NCI-H1048 (cell line): ENCODE results near the gene ENTPD8.

Source experiments
- DNase-seq: peaks from one replicate; lab custom pipeline; 2025; lab: John Stamatoyannopoulos, UW

ENTPD8 gene, protein sequence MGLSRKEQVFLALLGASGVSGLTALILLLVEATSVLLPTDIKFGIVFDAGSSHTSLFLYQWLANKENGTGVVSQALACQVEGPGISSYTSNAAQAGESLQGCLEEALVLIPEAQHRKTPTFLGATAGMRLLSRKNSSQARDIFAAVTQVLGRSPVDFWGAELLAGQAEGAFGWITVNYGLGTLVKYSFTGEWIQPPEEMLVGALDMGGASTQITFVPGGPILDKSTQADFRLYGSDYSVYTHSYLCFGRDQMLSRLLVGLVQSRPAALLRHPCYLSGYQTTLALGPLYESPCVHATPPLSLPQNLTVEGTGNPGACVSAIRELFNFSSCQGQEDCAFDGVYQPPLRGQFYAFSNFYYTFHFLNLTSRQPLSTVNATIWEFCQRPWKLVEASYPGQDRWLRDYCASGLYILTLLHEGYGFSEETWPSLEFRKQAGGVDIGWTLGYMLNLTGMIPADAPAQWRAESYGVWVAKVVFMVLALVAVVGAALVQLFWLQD

DNA sequence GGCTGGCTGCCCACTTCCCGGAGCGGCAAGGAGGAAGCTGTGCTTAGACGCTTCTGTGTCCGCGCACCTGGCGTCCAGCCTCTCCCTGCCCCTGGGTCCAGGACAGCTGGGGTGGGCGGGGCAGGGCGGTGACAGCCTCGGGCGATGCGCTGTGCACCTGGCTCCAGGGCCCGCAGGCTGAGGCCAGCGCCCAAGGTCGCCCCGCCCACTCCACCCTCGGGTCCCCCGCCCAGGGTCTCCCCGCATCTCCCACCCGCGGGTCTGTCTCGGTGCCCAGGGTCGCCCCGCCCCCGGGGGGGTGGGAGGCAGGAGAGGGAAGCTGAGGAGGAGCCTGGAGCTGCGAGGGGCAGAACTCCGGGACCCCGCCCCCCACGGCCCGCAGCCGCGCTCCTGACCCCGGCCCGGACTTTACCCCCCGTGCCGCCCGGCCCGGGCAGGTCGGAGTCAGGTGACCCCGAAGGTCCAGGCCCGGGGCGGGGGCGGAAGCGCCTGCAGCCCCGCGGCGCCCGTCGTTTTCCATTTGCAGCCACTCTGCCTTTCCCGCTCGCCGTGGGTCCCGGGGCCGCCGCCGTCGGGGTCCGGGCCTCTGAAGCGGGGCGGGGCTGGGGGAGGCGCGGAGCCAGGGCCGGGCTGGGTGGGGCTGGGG lies at the start of gene ENTPD8:
Gene ENTPD8, minus strand, starts transcription at position 69 of the 646 bp plus-strand sequence. CDS start 3,072 bp downstream, outside the sequence.
- no peak for DNase-seq

DNA sequence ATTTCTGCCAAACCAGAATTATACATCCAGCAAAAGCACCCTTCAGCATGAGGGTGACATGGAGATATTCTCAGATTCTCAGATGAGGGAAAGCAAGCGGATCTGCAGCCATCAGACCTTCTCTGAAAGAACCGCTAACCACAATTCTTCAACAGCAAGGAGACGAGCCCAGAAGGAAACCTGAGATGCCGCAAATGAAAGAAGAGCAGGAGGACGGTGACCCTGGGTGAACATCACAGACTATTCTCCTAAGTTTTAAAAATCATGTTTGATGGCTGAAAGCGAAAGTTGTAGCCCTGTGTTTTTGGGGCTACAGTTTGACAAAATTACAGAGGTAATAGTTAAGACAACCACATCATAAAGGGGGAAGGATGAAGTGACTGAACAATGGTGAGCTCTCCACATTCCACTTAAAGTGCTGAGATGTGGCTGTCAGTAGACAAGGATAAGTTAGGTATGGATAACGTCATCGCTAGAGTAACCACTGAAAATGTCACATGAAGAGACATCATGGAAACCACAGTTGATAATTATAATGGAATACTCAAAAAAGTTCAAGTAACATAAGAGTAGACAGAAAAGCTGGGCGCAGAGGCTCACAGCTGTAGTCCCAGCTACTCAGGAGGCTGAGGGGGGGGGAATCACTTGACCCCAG lies 49.5 kb upstream of the ENTPD8 start:
- DNase-seq, result no peak

DNA sequence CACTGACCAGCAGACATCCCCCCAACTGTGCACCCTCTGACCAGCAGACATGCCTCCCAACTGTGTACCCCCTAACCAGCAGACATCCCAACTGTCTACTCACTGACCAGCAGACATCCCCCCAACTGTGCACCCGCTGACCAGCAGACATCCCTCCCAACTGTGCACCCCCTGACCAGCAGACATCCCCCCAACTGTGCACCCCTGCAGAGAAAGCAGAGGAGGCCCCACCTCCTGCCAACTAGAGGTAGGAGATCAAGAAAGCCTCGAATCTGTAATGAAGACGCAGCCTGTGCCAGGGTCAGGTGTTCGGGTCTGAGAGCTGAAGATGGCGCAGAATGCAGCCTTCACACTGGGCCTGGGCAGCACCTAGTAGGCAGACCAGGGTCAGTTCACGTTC lies 47.7 kb upstream of the ENTPD8 start:
- no peak for DNase-seq

DNA sequence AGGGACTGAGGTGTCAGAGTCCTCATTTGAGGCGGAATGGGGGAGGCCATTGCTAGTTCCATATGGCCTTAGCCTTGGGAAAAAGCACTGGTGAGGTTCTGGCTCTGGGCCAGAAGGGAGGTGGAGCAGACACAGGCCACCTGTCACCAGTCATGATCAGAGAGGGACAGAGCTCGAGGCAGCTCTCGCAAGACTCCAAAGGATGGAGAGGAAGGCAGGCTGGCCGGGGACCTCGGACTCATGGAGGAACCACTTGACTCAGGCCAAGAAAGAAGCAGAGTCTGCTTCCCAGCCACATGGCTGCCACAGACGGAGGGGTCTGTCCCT lies 47.1 kb upstream of the ENTPD8 start:
- DNase-seq, result no peak

DNA sequence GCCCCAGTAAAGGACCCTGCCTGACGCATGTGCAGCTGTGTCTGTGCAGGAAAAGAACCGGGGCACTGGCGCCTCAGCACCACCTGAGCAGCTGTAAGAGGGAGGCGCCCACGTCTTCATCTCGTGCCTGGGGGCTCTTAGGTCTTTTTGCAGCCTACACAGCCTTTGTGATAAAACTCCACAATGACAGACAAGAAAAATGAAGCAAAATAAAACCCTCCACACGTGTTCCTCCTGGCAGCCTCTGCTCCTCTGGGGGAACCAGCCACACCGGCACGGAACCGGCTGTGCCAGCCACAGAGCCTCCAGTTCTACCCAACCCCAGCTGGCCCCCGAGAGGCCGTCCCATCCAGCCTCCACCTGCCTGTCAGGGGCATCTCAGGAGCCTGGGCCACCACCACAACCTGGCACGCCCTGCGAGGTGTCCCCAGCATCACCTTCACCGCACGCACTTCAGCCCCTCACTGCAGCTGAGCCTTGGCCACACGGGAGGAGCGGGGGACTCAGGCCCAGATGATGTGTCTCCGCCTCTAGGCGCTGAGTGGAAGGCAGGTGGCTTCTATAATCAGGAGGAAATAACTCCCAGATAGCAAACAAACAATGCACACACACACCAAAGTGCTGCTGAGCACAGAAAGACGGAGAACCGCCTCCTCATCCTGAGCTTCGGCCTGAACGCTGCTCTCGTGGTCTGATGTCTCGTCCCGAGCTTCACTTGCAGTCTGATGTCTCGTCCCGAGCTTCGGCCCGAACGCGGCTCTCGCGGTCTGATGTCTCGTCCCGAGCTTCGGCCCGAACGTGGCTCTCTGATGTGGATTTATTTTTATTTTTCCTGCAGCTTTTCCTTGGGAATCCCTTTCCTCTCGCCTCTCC lies 46.5 kb upstream of the ENTPD8 start:
- DNase-seq, result no peak

DNA sequence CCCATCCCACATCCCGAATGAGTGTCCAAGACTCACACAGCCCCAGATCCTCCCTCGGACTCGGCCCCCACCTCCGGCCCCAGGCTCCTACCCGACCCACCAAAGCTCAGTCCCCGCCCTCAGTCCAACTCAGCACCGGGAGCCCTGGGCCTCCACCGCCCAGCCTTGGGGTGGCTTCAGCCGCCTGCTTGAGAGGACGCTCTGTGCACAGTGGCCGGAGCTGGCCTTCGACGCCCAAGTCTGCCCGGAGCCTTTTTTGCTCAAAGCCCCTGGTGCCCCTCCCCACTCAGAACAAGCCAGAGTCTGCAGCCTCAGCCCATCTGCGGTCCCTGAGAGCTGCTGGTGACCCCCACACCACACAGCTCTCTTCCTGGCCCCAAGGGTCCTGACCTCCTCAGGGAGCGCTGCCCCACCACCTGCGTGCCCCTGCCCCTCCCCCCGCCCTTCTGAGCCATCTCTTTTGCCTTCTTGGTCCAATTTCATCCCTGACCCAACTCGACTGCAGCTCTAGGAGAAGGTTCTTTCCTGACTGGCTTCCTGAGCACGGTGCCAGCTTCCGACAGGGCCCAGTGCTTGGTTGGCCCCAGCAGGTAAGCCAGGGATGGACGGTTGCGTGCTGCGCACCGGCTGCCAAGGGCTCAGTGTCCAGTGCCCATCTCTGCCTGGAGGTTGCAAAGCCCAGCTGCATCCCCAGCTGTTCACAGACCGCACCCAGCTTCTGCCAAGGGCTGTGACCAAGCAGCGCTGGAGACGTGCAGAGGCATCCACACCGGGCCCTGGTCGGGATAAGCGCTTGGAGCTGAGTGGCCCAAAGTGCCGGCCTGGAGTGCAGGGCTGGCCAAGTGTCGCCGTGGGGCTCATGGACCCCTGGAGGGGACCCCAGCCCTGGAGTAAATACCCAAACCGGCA lies 45.6 kb upstream of the ENTPD8 start:
- no peak for DNase-seq

DNA sequence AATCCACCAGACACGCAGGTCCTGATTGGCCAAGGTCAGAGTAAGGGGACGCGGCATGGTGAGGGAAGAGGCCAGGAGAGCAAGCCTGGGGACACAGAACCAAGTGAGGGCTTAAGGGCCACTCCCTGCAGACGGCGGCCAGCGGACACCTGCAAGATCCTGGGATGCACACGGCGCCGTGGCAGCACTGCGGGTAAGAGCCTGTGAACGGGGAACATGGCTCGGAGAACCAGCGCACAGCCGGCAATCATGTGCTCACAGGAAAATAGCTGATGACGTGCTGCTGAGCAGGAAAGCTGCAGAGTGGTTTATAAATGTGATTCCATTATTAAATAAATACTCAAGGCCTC lies 45.0 kb upstream of the ENTPD8 start:
- DNase-seq, result no peak

DNA sequence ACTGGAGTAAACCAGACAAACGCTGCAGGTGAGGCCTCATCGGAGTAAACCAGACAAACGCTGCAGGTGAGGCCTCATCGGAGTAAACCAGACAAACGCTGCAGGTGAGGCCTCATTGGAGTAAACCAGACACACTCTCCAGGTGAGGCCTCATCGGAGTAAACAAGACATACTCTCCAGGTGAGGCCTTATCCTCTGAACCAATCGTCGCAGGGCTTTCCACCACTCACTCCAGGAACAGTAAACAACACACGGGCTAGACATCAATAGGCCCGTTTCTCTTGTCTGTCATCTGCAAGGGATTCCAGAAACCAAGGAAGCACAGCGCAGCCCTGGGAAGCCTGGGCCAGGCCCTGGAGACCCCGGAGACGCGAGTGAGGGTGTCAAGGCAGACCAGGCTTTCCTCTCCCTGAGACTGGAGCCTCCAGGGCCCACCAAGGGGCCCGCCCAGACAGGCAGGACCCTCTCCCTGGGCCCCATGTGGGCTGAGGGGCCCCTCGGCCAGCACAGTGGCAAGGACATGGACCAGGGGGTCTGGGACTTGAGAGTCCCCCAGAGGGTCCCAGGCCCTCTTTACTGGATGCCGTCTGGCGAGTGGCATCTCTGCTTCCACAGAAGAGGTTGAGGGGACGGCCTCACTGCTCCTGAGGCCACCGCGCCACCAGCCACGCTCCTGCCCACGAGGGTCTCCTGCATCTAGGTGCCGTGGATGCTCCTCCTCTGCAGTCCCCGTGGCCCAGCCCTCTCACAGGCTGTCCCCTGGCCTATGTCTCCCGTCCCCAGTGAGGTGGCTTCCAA lies 44.4 kb upstream of the ENTPD8 start:
- DNase-seq, result no peak

DNA sequence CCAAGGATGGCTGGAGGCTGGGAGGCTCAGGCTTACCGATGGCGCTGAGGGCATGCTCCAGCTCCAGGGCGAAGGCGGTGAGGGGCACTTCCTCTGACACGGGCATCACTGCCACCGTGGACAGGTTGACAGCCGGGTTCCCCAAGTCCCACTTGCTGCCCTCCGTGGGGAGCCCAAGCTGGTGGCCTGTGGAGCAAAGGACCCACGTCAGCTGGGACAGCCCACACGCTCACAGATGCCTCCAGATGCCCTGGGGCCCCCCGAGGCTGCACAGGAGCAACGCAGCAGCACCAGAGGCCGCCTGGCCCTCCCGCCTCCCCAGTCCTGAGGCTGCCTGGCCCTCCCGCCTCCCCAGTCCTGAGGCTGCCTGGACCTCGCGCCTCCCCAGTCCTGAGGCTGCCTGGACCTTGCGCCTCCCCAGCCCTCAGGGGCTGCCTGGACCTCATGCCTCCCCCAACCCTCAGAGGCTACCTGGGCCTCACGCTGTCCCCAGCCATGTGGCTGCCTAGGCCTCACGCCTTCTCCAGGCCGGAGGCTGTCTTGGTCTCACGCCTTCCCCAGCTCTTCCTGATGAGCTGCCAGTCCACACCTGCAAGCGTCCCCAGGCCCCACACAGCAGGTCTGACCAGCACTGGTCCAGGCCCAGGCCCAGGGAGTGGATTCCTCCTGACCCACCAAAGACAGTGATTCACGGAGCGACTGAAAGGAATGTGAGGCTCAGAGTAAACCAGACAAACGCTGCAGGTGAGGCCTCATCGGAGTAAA lies 43.6 kb upstream of the ENTPD8 start:
- no peak for DNase-seq

DNA sequence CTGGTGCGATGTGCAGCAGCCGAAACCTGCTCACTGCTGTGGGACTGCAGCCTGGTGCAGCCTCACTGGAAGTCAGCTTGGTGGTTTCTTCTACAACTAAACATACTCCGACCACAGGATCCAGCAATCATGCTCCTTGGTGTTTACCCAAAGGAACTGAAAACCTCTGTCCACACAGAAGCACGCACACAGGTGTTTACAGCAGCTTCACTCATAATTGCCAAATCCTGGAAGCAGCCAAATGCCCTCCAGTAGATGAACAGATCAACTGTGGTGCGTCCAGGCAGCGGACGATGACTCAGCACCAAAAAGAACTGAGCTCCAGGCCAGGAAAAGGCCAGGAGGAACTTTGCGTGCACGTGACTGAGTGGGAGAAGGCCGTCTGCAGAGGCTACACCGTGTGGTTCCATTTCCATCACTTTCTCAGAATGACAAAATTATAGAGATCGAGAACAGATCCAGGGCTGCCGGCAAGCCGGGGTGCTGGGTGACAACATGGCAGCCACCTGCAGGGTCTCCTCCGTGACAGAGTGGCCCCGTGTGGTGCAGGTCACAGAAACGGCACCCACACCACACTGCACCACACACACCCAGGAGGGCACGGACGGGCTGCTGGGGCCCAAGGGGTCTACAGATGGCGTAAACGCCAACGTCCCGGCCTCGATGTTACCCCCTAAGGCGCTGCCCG lies 41.1 kb upstream of the ENTPD8 start:
- DNase-seq, result no peak

DNA sequence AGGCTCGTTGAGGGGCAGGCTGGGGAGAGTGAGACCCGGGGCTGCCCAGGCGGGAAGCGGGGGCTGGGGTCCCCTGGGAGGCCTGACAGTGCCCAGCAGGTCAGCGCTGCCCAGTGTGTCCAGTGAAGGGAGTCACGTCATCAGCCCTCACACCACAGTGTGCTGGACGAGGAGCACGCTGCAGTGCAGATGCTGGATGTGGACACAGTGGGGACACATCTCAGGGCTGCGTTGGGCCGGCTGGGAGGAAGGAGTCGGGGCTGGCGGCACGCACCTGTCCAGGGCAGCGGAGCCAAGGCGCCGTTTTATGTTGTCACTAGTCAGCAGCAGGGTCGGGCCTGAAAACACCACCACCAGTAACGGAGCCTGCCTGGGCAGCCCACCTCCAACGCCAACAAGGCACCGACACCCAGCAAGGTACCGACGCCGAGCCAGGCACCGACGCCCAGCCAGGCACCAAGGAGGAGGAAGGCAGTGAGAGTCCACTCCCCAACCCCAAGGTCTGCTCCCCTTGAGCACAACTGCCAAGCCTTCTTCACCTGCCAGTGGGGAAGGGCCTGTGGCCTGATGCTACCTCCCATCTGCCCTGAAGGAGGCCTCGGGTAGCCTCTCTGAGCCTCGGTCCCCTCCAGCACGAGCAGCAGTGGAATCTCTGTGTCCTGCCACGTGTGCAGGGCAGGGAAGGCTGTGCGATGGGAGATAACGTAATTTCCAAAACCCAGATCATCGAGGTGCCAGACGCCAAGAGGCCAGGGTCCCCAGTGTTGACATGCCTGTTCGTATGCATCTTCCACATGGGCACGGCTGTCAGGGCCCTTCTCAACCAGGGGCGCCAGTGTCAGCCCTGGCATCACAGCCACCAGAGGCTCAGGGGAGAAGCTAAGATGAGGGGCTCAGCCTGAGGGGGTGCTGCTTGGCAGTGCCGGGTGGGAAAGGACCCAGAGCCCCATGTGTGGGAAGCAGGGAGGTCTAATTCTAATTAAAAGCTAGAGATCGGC lies 39.8 kb upstream of the ENTPD8 start:
- DNase-seq, result no peak

DNA sequence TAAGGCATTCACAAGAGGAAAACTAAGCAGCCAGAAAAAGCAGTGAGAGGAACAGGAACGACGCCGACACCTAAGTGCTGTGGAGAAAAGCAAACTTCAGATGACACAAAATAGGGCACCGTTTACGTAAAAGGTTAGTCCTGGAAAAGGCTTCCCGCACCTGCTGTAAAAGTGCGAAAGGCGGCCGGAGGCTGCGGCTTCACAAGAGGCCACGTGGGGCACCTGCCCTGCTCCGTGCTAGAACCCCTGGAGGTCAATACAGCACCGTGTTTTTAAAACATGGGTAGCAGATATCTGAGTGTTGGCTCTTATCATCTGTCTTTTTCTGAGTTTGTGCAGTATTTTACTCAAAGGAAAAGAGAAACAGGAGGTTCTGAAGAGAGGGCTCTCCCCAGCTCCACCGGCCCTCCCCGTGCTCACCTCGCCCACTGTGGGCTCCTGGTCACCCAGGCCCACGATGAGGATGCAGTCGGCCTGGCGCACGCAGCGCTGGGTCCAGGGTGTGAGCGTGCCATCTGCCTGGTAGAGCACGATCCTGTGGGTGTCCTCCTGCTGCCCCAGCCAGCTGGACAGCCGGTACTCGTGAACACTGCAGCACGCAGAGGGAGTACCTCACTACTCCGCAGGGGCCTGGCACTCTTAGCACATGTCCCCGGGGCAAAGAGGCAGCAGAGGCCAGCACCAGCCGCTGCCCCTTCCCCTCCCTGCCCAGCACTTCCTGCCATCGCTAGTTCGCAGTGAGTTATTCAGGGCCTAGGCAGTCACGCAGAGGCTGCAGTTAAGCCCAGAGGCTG lies 38.9 kb upstream of the ENTPD8 start:
- DNase-seq, result no peak

DNA sequence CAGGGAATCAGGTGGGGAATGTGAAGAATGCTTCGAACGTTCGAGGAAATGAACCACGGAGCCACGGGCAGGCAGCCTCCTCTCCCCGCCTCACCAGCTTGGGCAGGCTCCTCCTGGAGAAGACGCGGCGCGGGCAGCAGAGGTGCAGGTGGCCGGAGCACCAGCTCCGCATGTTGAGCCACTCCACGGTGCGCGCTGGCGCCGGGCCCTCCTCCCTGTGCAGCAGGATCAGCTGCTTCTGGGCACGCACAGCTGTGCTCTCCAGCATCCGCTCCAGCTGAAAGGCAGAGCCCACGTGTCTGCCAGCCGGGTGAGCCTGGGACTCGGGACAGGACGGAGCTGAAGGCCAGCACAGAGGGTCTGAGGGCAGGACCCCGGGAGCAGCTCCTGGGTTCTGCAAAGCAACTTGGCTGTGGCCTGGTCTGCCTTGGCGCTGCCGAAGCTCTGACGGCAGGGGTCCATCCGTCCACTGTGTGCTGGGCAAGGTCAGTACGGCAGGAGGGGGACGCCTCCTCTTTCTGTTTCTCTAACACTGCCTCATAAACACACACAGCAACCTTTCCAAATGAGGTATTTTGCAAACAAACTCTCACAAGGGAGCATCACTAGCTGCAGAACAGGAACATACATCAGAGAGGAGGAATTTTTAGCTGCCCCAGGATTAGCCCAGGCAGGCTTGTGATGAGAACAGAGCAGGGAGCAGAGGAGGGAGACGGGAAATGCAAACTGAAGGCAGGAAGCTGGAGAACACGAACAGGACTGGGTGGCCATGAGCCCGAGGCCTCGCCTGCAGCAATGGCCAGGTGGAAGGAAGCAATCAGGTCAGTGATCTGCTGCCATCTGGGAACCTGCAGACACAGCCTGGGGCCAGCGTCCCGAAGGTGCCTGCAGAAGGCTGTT lies 38.1 kb upstream of the ENTPD8 start:
- no peak for DNase-seq

DNA sequence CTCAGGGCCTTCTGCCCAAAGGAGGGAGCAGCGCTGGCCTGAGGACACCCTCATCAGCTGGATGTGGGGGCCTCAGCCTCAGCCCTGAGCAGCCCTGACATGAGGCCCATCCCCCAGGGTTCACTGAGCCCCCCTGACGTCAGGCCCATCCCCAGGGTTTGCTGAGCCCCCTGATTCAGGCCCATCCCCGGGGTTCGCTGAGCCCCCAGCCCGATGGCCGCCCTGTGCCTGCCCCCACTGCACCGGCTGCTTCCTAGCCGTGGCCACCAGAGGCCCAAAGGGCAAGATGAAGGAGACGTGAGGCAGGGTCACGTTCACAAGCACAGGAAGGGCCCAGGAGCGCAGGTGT lies 37.4 kb upstream of the ENTPD8 start:
- no peak for DNase-seq

DNA sequence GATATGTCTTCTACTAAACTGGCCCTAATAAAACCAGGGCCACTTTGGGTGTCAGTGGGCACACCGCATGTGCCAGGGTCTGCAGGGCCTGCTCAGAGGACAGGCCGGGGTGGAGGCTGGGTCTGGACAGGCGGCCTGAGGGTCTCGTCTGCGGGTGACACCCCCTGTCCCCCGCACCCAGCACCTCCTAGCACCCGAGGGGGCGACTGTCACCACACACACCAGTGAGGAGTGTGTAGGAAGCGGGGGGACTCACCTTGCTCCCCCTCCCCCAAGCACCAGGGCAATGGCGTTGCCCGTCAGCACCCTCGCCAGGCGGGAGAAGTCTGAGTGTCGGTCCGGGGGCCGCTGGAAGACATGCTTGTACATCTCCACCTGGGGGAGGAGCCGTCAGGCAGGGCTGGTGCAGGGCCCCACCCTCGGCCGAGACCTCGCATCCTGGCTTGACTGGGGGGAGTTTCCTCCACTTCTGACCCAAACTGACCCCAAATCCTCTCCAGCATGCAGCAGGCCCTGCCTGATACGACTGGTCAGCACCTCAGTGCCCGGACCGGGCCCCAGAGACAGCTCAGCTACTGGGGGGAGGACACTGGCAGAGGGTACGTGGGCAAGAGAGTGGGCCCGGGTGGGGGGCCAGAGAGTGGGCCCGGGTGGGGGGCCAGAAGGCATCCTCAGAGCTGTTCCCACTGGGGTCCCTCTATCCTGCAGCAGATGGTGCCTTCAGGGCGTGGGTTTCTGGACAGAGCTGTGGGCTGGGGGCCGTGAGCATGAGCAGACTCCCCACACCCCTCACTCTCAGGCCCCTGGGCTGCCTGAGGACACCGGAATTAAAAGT lies 36.8 kb upstream of the ENTPD8 start:
- DNase-seq, result no peak
